Colonic mucosa (tissue), 4 donors: ENCODE measurements around the gene TMEM272. TPM values are rescaled to one million over a fixed set of nuclear protein-coding genes. Genes with fewer than 3 reads are reported as not detected.
A peak's percentile ranks its signal among the peaks of the same experiment; 100 is the strongest.

ENCODE experiments used
- DNase-seq: peaks from one replicate; pipeline ENCODE4 v3.0.0-alpha.2; 2020
- H3K27ac ChIP-seq: fragments of 200-600 bp; one replicate; pipeline ENCODE4 v1.8.0; 2021
- H3K27me3 ChIP-seq: fragments of 200-600 bp; one replicate; pipeline ENCODE4 v1.8.0; 2021
- H3K36me3 ChIP-seq: fragments of 200-600 bp; one replicate; pipeline ENCODE4 v1.8.0; 2021
- H3K4me1 ChIP-seq: fragments of 200-600 bp; one replicate; pipeline ENCODE4 v1.8.0; 2021; ENCODE audit warnings: mild to moderate bottlenecking
- H3K4me3 ChIP-seq: fragments of 200-600 bp; one replicate; pipeline ENCODE4 v1.8.0; 2021
- H3K9ac ChIP-seq, 2 donors: one replicate each; pipeline ENCODE4 v1.7.0; 2013; ENCODE audit warnings: control low read depth in 2 of 2, low read depth in 2 of 2, low read length in 2 of 2
- H3K9me3 ChIP-seq: fragments of 200-600 bp; one replicate; pipeline ENCODE4 v1.8.0; 2021
- intact Hi-C: fragments of 100-400 bp; cut with DNase I; formaldehyde crosslinking; loops from one replicate; pipeline ENCODE4 v1.14.1; 2022
- total RNA-seq, 2 donors: library from RNA; stranded (reverse); fragmentation: NEBNext Ultra II Directional in 1 of 2; extraction: Animal tissue kit (Norgen Biotek cat#: 25700) in 1 of 2; gene quantifications; one replicate each; pipeline ENCODE4 v1.2.1, GENCODE V29; 2021
- TF ChIP-seq, protein P1 (sequence below): fragments of 200-600 bp; IDR thresholded peaks from one replicate; pipeline ENCODE4 v1.8.0; 2022; ENCODE audit warnings: antibody characterized with exemption, mild to moderate bottlenecking
- donor health status: healthy.
- donor health status: DM: no; HTN: no; CAD: no.
- donor health status: DM: no; HTN: no; CAD: no.

Gene TMEM272
- total RNA-seq, 2 donors from 2014 or later: 0.12 TPM; not detected in 1

DNA sequence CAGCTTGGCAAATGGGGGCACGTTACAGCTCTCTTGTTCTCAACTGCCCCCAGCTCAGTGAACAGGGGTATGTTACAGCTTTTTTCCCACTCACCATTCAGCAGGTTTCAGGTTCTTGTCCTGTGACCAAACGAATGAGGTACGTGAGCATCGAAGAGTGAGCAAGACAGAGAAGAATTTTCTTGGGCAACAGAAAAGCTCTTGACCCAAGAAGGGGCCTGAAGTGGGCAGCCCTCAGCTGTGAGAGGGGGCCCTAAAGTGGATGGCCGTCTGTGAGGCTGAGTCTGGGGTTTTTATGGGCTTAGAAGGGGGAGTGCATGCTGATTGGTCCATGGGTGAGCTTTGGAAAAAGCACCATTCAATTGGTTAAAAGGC lies 38.2 kb upstream of the TMEM272 start:
- Histone ChIP-seq H3K4me1 (no peaks in the 10 kb centered on the region), H3K27me3 (no peaks in the 10 kb centered on the region)
- intact Hi-C loops: no loop called here

DNA sequence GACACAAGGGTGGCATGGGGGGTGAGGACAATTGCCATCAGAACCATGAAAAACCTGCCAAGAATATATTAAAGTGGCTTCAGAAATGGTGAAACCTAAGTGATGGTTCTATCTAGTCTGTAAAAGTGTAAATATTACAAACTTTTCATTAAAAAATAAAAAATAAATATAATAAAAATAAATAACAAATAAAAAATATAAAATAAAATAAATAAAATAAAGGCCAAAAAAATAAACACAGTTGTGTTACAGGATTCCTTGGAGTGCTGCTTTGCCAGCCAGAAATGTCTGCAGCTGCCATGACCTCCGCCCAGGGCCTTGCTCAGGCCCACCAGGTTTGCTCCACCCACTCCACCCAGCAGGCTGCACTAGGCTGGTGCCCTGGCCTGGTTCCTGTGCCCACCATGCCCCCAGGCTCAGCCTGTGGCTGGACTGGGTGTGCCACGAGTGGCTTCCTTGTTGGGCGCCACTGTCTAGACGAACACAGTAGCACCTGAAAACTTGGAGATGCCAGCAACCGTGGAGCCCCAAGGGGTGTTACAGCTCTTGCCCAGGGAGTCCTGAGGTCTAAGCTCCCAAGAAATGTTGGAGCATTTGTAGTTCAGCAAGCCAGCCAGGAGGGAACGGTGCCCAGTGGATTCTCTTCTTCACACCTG lies 37.7 kb upstream of the TMEM272 start:
- intact Hi-C loops: no loop called here
- Histone ChIP-seq H3K4me1 (no peaks in the 10 kb centered on the region), H3K4me3 (no peak overlapping the region), H3K9ac (no peak overlapping the region), H3K27me3 (no peaks in the 10 kb centered on the region), H3K36me3 (no peaks in the 10 kb centered on the region), H3K27ac (no peak overlapping the region), H3K9me3 (no peaks in the 10 kb centered on the region)
- peak; percentile 6 for DNase-seq
- TF ChIP-seq, protein P1, sequence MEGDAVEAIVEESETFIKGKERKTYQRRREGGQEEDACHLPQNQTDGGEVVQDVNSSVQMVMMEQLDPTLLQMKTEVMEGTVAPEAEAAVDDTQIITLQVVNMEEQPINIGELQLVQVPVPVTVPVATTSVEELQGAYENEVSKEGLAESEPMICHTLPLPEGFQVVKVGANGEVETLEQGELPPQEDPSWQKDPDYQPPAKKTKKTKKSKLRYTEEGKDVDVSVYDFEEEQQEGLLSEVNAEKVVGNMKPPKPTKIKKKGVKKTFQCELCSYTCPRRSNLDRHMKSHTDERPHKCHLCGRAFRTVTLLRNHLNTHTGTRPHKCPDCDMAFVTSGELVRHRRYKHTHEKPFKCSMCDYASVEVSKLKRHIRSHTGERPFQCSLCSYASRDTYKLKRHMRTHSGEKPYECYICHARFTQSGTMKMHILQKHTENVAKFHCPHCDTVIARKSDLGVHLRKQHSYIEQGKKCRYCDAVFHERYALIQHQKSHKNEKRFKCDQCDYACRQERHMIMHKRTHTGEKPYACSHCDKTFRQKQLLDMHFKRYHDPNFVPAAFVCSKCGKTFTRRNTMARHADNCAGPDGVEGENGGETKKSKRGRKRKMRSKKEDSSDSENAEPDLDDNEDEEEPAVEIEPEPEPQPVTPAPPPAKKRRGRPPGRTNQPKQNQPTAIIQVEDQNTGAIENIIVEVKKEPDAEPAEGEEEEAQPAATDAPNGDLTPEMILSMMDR: no peak

More for the DNA sequence above, 38.2 kb upstream of the TMEM272 start:
- Histone ChIP-seq H3K36me3 (no peaks in the 10 kb centered on the region), H3K9ac (no peak overlapping the region), H3K4me3 (no peak overlapping the region), H3K27ac (no peak overlapping the region), H3K9me3 (no peaks in the 10 kb centered on the region)
- TF ChIP-seq, protein P1: no peak
- peak; percentile 4 for DNase-seq

DNA sequence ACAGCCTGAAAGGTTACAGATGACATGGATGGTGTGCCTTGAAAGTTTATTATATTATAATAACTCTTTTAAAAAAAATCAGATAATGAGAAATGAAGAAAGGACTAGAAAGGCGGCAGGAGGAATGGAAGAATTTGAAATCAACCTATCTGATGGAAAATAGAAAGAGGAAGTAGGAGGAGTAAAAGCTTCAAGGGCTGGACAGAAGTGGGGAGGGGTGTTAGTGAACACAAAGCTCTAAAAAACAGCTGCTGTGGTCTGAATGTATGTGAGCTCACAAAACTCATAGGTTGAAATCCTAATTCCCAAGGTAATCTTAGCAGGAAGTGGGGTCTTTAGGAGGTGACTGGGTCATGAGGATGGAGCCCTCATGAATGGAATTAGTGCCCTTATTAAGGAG lies 36.3 kb upstream of the TMEM272 start:
- no peak overlapping the region for H3K9ac ChIP-seq
- H3K27me3 ChIP-seq: no peaks in the 10 kb centered on the region
- H3K27ac ChIP-seq: no peak overlapping the region
- no peak overlapping the region for H3K4me3 ChIP-seq
- no peaks in the 10 kb centered on the region for H3K36me3 ChIP-seq
- intact Hi-C loops: no loop called here
- no peaks in the 10 kb centered on the region for H3K4me1 ChIP-seq
- TF ChIP-seq, protein P1: no peak
- no peaks in the 10 kb centered on the region for H3K9me3 ChIP-seq
- no peak for DNase-seq

DNA sequence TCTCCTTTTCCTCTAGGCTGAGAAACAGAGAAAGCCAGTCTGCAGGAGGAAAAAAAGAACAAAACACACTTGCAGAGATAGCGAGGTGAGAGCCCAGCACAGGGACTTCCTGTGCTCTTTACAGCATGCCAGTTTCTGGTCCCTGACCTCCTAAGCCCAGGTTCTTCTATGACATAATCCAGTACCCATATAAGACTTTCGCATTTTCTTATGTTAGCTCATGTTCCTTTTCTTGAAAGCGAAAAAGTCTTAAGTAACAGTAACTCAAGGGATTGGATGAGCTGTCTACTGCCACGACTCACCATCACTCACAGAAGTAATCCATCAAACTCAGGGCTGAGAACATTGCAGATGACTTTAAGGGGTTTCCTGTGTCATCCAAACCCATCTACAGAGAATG lies 34.2 kb upstream of the TMEM272 start:
- Histone ChIP-seq H3K9me3 (no peaks in the 10 kb centered on the region), H3K36me3 (no peaks in the 10 kb centered on the region), H3K4me1 (no peaks in the 10 kb centered on the region), H3K9ac (no peak overlapping the region), H3K27ac (no peak overlapping the region), H3K27me3 (no peaks in the 10 kb centered on the region), H3K4me3 (no peak overlapping the region)
- intact Hi-C loops: no loop called here
- TF ChIP-seq, protein P1: no peak
- DNase-seq: no peak

DNA sequence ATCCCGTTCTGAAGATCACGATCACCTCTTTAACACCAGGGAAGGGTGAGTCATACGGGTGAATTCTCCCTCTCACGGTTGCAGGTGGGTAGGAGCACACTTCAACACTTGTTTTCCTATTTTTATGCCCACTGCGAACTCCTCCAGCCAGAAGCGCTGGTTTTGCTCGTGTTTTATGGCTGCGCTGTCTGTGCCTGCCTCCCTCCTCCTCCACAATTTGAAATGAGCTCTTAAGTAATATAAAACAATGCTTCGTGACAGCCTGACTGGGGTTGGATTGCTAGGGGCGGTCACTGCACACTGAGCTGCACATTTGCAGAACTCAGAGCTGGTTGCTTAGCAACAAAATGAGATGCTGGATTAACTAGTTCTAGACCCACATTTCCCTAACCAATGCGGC lies 29.7 kb upstream of the TMEM272 start:
- H3K4me3 ChIP-seq: no peak overlapping the region
- H3K9ac ChIP-seq: no peak overlapping the region
- DNase-seq: no peak
- no peaks in the 10 kb centered on the region for H3K4me1 ChIP-seq
- no peaks in the 10 kb centered on the region for H3K27me3 ChIP-seq
- TF ChIP-seq, protein P1: no peak
- H3K9me3 ChIP-seq: no peaks in the 10 kb centered on the region
- no peaks in the 10 kb centered on the region for H3K36me3 ChIP-seq
- no peak overlapping the region for H3K27ac ChIP-seq
- intact Hi-C loops: no loop called here
